GM12878 (cell line): ENCODE data around the gene ZNF350. TPM values are rescaled to one million over a fixed set of nuclear protein-coding genes. Genes with fewer than 3 reads are reported as not detected.

ENCODE experiments used
- ATAC-seq: fragments of 200-7000 bp; cut with Tn5 transposase; 3 replicates; pipeline ENCODE4 v1.9.1; 2020; ENCODE audit warnings: mild to moderate bottlenecking, moderate library complexity
- BruUV-seq: library from RNA; stranded (reverse); fragments of 400-500 nt; replicated peaks from 2 replicates; lab custom pipeline; 2021; lab: Mats Ljungman, UMichigan
- CTCF ChIA-PET: fragments of 300-600 bp; sonication (Branson Sonifier 250); formaldehyde crosslinking; extraction: SDS; loops from one replicate; lab custom pipeline; 2021; ENCODE audit warnings: inconsistent platforms; lab: Yijun Ruan, JAX
- POLR2A ChIA-PET: fragments of 350-600 bp; formaldehyde crosslinking; extraction: SDS; loops from one replicate; lab custom pipeline; 2021; ENCODE audit warnings: inconsistent platforms; lab: Charles Lee
- RAD21 ChIA-PET: fragments of 300-600 bp; sonication (Branson Sonifier 250); formaldehyde crosslinking; loops from one replicate; lab custom pipeline; 2023; ENCODE audit warnings: antibody characterized with exemption; ENCODE audit not compliant: unreplicated experiment; lab: Charles Lee
- SMC1A ChIA-PET: fragments of 300-600 bp; sonication (Branson Sonifier 250); formaldehyde crosslinking; loops from one replicate; lab custom pipeline; 2023; ENCODE audit not compliant: unreplicated experiment, uncharacterized antibody; lab: Charles Lee
- DNase-seq: peaks from one replicate; pipeline ENCODE4 v3.0.0-alpha.2; 2011; ENCODE audit warnings: low read depth, low spot score
- FAIRE-seq: peaks from 3 replicates; lab custom pipeline; 2011; peaks lifted over from hg19 to GRCh38; lab: Jason Lieb, UNC
- H2AFZ ChIP-seq: 2 replicates; pipeline ENCODE4 v1.6.0; 2011; ENCODE audit warnings: low read depth, low read length, control low read depth; ENCODE audit not compliant: control insufficient read depth
- H3K27ac ChIP-seq: 2 replicates; pipeline ENCODE4 v1.5.1; 2011; ENCODE audit warnings: control low read depth; ENCODE audit not compliant: control insufficient read depth, insufficient read depth
- H3K27me3 ChIP-seq, 2 experiments: replicated peaks in 1 of 2; 2 replicates each; pipeline versions ENCODE4 v1.6.0 to v1.6.1; 2011; ENCODE audit warnings: low read length in 1 of 2; ENCODE audit not compliant: control insufficient read depth in 2 of 2, insufficient read depth in 2 of 2
- H3K36me3 ChIP-seq, 2 experiments: 2 replicates each; pipeline ENCODE4 v1.5.1; 2011; ENCODE audit warnings: low read length in 1 of 2; ENCODE audit not compliant: control insufficient read depth in 2 of 2, insufficient read depth in 2 of 2
- H3K4me1 ChIP-seq: 2 replicates; pipeline ENCODE4 v1.6.1; 2011; ENCODE audit warnings: mild to moderate bottlenecking, low read length, moderate library complexity, mixed read lengths; ENCODE audit not compliant: control insufficient read depth, insufficient read depth
- H3K4me2 ChIP-seq: 2 replicates; pipeline ENCODE4 v1.6.0; 2011; ENCODE audit warnings: control low read depth; ENCODE audit not compliant: control insufficient read depth, insufficient read depth
- H3K4me3 ChIP-seq: fragments of 200-600 bp; sonication (generic); 2 replicates; pipeline ENCODE4 v1.5.1; 2016
- H3K79me2 ChIP-seq: 2 replicates; pipeline ENCODE4 v1.6.0; 2011; ENCODE audit warnings: low read length; ENCODE audit not compliant: control insufficient read depth, insufficient read depth
- H3K9ac ChIP-seq: 2 replicates; pipeline ENCODE4 v1.8.0; 2011; ENCODE audit warnings: low read length, control low read depth, mixed read lengths; ENCODE audit not compliant: control insufficient read depth, insufficient read depth
- H3K9me3 ChIP-seq: replicated peaks from 3 replicates; pipeline ENCODE4 v1.5.1; 2011; ENCODE audit warnings: mild to moderate bottlenecking, low read length; ENCODE audit not compliant: control insufficient read depth, insufficient read depth
- H4K20me1 ChIP-seq: 2 replicates; pipeline ENCODE4 v1.6.0; 2011; ENCODE audit not compliant: control insufficient read depth, insufficient read depth
- BACH1 ChIP-seq: fragments of 450-650 bp; IDR thresholded peaks from 2 replicates; pipeline ENCODE4 v1.6.1; 2017; ENCODE audit warnings: mild to moderate bottlenecking, borderline replicate concordance
- CEBPB ChIP-seq, 2 experiments: fragments of 150-350 bp in 1 of 2; IDR thresholded peaks; 2 replicates each; pipeline ENCODE4 v1.6.1; 2012 to 2014; ENCODE audit warnings: low read depth in 2 of 2, low read length in 2 of 2, borderline replicate concordance in 1 of 2, inconsistent platforms in 1 of 2
- CHD4 ChIP-seq: fragments of 200-600 bp; sonication (generic); IDR thresholded peaks from 2 replicates; pipeline ENCODE4 v1.6.1; 2016; ENCODE audit warnings: mild to moderate bottlenecking
- CREM ChIP-seq: IDR thresholded peaks from 2 replicates; pipeline ENCODE4 v1.6.1; 2014; ENCODE audit warnings: antibody characterized with exemption, low read depth
- E4F1 ChIP-seq: fragments of 450-650 bp; IDR thresholded peaks from 2 replicates; pipeline ENCODE4 v1.6.1; 2018; ENCODE audit warnings: borderline replicate concordance, mild to moderate bottlenecking; ENCODE audit not compliant: partially characterized antibody
- GATAD2B ChIP-seq: fragments of 450-650 bp; conservative IDR thresholded peaks from 2 replicates; pipeline ENCODE4 v1.6.1; 2017; ENCODE audit warnings: low read depth, mild to moderate bottlenecking, moderate library complexity
- JUNB ChIP-seq: IDR thresholded peaks from 2 replicates; pipeline ENCODE4 v1.6.1; 2016; ENCODE audit warnings: antibody characterized with exemption, mild to moderate bottlenecking
- JUND ChIP-seq: IDR thresholded peaks from 2 replicates; pipeline ENCODE4 v1.6.1; 2012; ENCODE audit warnings: low read depth, mild to moderate bottlenecking, low read length, improper control_type of control experiment, moderate library complexity
- POU2F2 ChIP-seq: IDR thresholded peaks from 3 replicates; pipeline ENCODE4 v1.6.1; 2011; ENCODE audit warnings: low read depth, mild to moderate bottlenecking, low read length, borderline replicate concordance
- SIN3A ChIP-seq: IDR thresholded peaks from 2 replicates; pipeline ENCODE4 v1.6.1; 2012; ENCODE audit warnings: low read depth, low read length, improper control_type of control experiment
- SMAD1 ChIP-seq: fragments of 450-650 bp; IDR thresholded peaks from 2 replicates; pipeline ENCODE4 v1.6.1; 2018; ENCODE audit warnings: mild to moderate bottlenecking, low read depth; ENCODE audit not compliant: partially characterized antibody
- SMARCA5 ChIP-seq: fragments of 450-650 bp; IDR thresholded peaks from 2 replicates; pipeline ENCODE4 v1.6.1; 2017; ENCODE audit warnings: mild to moderate bottlenecking
- ZNF384 ChIP-seq: IDR thresholded peaks from 2 replicates; pipeline ENCODE4 v1.6.1; 2012; ENCODE audit warnings: low read depth, mild to moderate bottlenecking, low read length, improper control_type of control experiment, borderline replicate concordance
- WGBS: methylation state at CpG from one replicate; pipeline ENCODE4 v1.1.6; 2016; ENCODE audit warnings: low lambda C conversion rate; ENCODE audit not compliant: insufficient replicate concordance, insufficient coverage; ENCODE audit errors: missing lambda C conversion rate; 5-methylcytosine and 5-hydroxymethylcytosine counted together
- in situ Hi-C: fragments of 300-500 bp; cut with MboI; formaldehyde crosslinking; loops from 9 replicates; pipeline ENCODE4 v1.14.3; 2018; ENCODE audit warnings: mixed read lengths
- intact Hi-C: fragments of 100-400 bp; cut with micrococcal nuclease; formaldehyde crosslinking; loops from one replicate; pipeline ENCODE4 v1.14.2; 2022; ENCODE audit not compliant: unreplicated experiment
- polyA plus RNA-seq, 11 experiments: library from polyadenylated mRNA; depleted of rRNA in 4 of 11; unstranded in 6 of 11; stranded (reverse) in 5 of 11; fragments of >200 nt; fragmentation: Nextera tagmentation in 4 of 11; fragmentation: Illumina TruSeq in 1 of 11; extraction: Ambion mirVana in 4 of 11; extraction: Trizol in 1 of 11; gene quantifications; 1 replicate in 1 of 11; 2 replicates in 10 of 11; pipeline versions ENCODE4 v1.2.1 to v1.2.3, GENCODE V29; 2011 to 2016; ENCODE audit warnings: inconsistent platforms in 2 of 11, missing spikeins in 2 of 11, low read depth in 1 of 11
- total RNA-seq, 4 experiments: library from RNA; depleted of rRNA in 3 of 4; stranded (reverse); fragments of >200 nt in 3 of 4; fragmentation: Illumina TruSeq in 1 of 4; extraction: Trizol in 1 of 4; gene quantifications; 2 replicates each; pipeline versions ENCODE4 v1.2.1 to v1.2.3, GENCODE V29; 2013 to 2021
- TF ChIP-seq, protein P1 (sequence below): fragments of 450-650 bp; IDR thresholded peaks from 2 replicates; pipeline ENCODE4 v1.6.1; 2017; ENCODE audit warnings: mild to moderate bottlenecking, moderate library complexity
- TF ChIP-seq, protein P2 (sequence below): fragments of 150-350 bp; IDR thresholded peaks from 2 replicates; pipeline ENCODE4 v1.6.1; 2014; ENCODE audit warnings: mild to moderate bottlenecking, low read depth, low read length
- TF ChIP-seq, protein P3 (sequence below): IDR thresholded peaks from 2 replicates; pipeline ENCODE4 v1.6.1; 2012; ENCODE audit warnings: low read length, inconsistent platforms

The ZNF350 gene
- total and polyA plus RNA-seq, 10 of the 15 experiments (the other 5 are each of a cell fraction or from before 2014, with no cell fraction given), result 6.4 to 11.8 (median 10.0) TPM

DNA sequence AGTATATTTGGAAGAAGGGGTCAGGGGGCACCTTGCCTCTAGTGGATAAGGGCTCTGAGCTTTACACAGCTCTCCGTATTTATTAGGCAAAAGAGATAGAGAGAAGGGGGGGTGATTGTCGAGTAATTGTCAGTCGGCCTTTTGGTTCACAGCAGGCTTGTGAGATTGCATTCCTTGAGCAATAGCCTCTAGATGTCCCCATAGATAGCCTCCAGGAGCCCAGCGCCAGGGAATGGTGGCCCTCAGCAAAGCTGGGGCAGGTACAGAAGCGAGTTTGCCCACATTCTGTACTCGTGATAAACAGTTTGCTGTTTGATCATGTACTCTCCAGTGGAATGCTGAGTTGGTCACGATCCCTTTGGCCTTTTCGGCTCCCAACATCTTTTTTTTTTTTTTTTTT lies 54.7 kb downstream of the ZNF350 start:
- no peak overlapping the region for H3K4me2 ChIP-seq
- ChIA-PET SMC1A (no interaction called here), POLR2A (no interaction called here), CTCF (no interaction called here), RAD21 (no interaction called here)
- H2AFZ ChIP-seq, result no peak overlapping the region
- intact Hi-C loops (no loop called here), in situ Hi-C loops (no loop called here)
- FAIRE-seq (no peak), ATAC-seq (no peak), DNase-seq (no peak)
- no TSS peak for BruUV-seq
- no peak overlapping the region for H3K4me3 ChIP-seq
- no peak overlapping the region for H3K27ac ChIP-seq
- 0 out of 2 replicates have a peak, but pooled peaks cover 2% of the 10 kb centered on the region for H3K4me1 ChIP-seq
- H3K36me3 ChIP-seq, result peaks cover 5 to 11% of the 10 kb centered on the region in 2 experiments; a peak in 3 of 4 replicates
- H4K20me1 ChIP-seq, result no peaks in the 10 kb centered on the region
- 89% methylated on average over 8 of the region's 8 CpGs for WGBS
- no peaks in the 10 kb centered on the region for H3K27me3 ChIP-seq
- H3K79me2 ChIP-seq, result peaks cover 6% of the 10 kb centered on the region
- H3K9me3 ChIP-seq, result peaks cover 19% of the 10 kb centered on the region; the same call in 2 of the 3 replicates
- TF ChIP-seq JUNB, result no peak
- no peak for TF ChIP-seq BACH1
- TF ChIP-seq ZNF384, result no peak
- no peak for TF ChIP-seq CREM
- no peak for TF ChIP-seq JUND
- no peak for TF ChIP-seq CEBPB (IDR thresholded peaks at IDR 0.05; ENCODE audit: borderline replicate concordance in 1 of 2, low read depth in 2 of 2, low read length in 2 of 2)
- TF ChIP-seq, protein P1, sequence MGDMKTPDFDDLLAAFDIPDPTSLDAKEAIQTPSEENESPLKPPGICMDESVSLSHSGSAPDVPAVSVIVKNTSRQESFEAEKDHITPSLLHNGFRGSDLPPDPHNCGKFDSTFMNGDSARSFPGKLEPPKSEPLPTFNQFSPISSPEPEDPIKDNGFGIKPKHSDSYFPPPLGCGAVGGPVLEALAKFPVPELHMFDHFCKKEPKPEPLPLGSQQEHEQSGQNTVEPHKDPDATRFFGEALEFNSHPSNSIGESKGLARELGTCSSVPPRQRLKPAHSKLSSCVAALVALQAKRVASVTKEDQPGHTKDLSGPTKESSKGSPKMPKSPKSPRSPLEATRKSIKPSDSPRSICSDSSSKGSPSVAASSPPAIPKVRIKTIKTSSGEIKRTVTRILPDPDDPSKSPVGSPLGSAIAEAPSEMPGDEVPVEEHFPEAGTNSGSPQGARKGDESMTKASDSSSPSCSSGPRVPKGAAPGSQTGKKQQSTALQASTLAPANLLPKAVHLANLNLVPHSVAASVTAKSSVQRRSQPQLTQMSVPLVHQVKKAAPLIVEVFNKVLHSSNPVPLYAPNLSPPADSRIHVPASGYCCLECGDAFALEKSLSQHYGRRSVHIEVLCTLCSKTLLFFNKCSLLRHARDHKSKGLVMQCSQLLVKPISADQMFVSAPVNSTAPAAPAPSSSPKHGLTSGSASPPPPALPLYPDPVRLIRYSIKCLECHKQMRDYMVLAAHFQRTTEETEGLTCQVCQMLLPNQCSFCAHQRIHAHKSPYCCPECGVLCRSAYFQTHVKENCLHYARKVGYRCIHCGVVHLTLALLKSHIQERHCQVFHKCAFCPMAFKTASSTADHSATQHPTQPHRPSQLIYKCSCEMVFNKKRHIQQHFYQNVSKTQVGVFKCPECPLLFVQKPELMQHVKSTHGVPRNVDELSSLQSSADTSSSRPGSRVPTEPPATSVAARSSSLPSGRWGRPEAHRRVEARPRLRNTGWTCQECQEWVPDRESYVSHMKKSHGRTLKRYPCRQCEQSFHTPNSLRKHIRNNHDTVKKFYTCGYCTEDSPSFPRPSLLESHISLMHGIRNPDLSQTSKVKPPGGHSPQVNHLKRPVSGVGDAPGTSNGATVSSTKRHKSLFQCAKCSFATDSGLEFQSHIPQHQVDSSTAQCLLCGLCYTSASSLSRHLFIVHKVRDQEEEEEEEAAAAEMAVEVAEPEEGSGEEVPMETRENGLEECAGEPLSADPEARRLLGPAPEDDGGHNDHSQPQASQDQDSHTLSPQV, result no peak
- TF ChIP-seq, protein P2, sequence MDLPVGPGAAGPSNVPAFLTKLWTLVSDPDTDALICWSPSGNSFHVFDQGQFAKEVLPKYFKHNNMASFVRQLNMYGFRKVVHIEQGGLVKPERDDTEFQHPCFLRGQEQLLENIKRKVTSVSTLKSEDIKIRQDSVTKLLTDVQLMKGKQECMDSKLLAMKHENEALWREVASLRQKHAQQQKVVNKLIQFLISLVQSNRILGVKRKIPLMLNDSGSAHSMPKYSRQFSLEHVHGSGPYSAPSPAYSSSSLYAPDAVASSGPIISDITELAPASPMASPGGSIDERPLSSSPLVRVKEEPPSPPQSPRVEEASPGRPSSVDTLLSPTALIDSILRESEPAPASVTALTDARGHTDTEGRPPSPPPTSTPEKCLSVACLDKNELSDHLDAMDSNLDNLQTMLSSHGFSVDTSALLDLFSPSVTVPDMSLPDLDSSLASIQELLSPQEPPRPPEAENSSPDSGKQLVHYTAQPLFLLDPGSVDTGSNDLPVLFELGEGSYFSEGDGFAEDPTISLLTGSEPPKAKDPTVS, result no peak
- TF ChIP-seq GATAD2B, result no peak
- TF ChIP-seq E4F1, result no peak
- TF ChIP-seq POU2F2, result no peak
- TF ChIP-seq SMAD1, result no peak
- TF ChIP-seq, protein P3, sequence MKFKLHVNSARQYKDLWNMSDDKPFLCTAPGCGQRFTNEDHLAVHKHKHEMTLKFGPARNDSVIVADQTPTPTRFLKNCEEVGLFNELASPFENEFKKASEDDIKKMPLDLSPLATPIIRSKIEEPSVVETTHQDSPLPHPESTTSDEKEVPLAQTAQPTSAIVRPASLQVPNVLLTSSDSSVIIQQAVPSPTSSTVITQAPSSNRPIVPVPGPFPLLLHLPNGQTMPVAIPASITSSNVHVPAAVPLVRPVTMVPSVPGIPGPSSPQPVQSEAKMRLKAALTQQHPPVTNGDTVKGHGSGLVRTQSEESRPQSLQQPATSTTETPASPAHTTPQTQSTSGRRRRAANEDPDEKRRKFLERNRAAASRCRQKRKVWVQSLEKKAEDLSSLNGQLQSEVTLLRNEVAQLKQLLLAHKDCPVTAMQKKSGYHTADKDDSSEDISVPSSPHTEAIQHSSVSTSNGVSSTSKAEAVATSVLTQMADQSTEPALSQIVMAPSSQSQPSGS, result no peak
- no peak for TF ChIP-seq SIN3A
- no peak for TF ChIP-seq CHD4
- TF ChIP-seq SMARCA5, result no peak
- no peak overlapping the region for H3K9ac ChIP-seq
